BJ (cell line): ENCODE data around the gene SLK. TPM values are rescaled to one million over a fixed set of nuclear protein-coding genes. Genes with fewer than 3 reads are reported as not detected.

Experiments
- CTCF ChIA-PET: fragments of 350-600 bp; formaldehyde crosslinking; extraction: SDS; loops from one replicate; lab custom pipeline; 2021; ENCODE audit warnings: antibody characterized with exemption, inconsistent platforms; lab: Yijun Ruan, JAX
- POLR2A ChIA-PET: fragments of 300-600 bp; sonication (Branson Sonifier 250); formaldehyde crosslinking; extraction: SDS; loops from one replicate; lab custom pipeline; 2021; ENCODE audit warnings: antibody characterized with exemption; lab: Charles Lee
- DNase-seq: peaks from one replicate; pipeline ENCODE4 v3.0.0-alpha.2; 2011; ENCODE audit warnings: low read depth
- H3K27me3 ChIP-seq: 2 replicates; pipeline ENCODE4 v1.6.0; 2011; ENCODE audit warnings: low read length; ENCODE audit not compliant: control insufficient read depth, insufficient read depth
- H3K36me3 ChIP-seq: 2 replicates; pipeline ENCODE4 v1.5.1; 2011; ENCODE audit warnings: low read length; ENCODE audit not compliant: control insufficient read depth, insufficient read depth
- H3K4me3 ChIP-seq: 2 replicates; pipeline ENCODE4 v1.5.1; 2011; ENCODE audit warnings: low read depth, mild to moderate bottlenecking, control low read depth, low read length
- polyA plus RNA-seq: library from polyadenylated mRNA; depleted of rRNA; stranded (reverse); fragments of >200 nt; gene quantifications from 2 replicates; pipeline ENCODE4 v1.2.3, GENCODE V29; 2011
- TF ChIP-seq, protein P1 (sequence below): IDR thresholded peaks from 2 replicates; pipeline ENCODE4 v1.5.1; 2011; ENCODE audit warnings: low read depth, mild to moderate bottlenecking, control low read depth, inconsistent platforms, low read length, moderate library complexity; ENCODE audit not compliant: insufficient read depth

Gene SLK
- polyA plus RNA-seq, 1 experiment, result 3.5 TPM

DNA sequence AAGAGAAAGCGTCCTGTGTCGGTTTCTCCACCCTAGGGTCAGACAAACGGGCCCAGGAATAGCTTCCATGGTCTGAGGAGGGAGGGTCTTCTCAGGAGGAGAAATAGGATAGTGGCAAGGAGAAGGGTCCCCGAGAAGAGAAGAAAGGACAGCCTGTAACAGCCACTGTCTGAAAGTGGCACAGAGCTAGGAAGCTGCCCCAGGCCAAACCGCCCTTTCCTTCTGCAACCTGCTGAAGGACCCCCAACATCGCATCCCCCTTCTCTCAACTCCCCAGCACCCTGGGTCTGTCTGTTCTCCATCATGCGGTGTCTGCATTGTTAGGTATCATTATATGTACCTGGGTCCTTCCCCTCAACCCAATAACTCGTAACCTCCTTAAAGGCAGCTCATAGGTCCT is 71.6 kb downstream of the SLK start:
- no peaks in the 10 kb centered on the region for H3K36me3 ChIP-seq
- no peak for DNase-seq
- TF ChIP-seq, protein P1, sequence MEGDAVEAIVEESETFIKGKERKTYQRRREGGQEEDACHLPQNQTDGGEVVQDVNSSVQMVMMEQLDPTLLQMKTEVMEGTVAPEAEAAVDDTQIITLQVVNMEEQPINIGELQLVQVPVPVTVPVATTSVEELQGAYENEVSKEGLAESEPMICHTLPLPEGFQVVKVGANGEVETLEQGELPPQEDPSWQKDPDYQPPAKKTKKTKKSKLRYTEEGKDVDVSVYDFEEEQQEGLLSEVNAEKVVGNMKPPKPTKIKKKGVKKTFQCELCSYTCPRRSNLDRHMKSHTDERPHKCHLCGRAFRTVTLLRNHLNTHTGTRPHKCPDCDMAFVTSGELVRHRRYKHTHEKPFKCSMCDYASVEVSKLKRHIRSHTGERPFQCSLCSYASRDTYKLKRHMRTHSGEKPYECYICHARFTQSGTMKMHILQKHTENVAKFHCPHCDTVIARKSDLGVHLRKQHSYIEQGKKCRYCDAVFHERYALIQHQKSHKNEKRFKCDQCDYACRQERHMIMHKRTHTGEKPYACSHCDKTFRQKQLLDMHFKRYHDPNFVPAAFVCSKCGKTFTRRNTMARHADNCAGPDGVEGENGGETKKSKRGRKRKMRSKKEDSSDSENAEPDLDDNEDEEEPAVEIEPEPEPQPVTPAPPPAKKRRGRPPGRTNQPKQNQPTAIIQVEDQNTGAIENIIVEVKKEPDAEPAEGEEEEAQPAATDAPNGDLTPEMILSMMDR, result no peak
- no peak overlapping the region for H3K4me3 ChIP-seq
- no peaks in the 10 kb centered on the region for H3K27me3 ChIP-seq
- CTCF ChIA-PET, result no interaction called here
- POLR2A ChIA-PET, result no interaction called here

DNA sequence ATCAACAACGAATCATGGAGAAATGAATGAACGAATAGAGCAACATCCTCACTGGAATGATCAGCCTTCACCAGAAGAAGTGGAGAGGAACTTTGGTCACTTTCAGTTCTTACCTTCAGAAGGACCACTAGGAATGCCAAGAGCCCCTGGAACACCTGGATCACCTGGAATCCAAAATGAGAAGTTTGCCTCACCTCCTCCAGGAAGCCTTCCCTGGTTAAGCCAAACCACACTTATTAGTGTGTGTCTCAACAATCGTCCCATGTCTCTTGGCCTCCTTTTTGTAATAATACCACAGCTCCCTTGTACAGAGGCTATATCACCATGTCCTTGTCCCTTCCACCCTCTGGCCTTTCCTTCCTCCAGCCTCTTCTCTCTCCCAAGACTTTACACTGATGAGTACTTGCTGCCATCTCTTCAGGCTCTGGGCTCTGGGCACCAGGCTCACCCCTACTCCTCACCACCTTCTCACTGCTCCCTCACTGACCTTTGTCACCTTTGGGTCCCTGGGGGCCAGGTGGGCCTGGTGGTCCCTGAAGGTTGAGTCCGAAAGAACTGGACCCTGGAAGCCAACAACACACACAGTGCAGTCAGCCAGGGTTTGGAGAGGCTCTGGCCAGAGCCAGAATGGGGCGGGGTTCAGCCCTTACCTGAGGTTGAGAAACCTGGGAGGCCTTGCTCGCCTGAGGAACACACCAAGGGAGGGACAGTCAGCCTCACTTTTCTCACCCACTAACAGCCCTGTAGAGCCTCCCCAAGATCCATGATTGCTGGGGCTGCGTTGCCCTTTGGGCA is 72.2 kb downstream of the SLK start:
- TF ChIP-seq, protein P1, result no peak
- POLR2A ChIA-PET, result no interaction called here
- DNase-seq, result no peak
- Histone ChIP-seq H3K36me3 (no peaks in the 10 kb centered on the region), H3K27me3 (no peaks in the 10 kb centered on the region), H3K4me3 (no peak overlapping the region)
- CTCF ChIA-PET, result no interaction called here

DNA sequence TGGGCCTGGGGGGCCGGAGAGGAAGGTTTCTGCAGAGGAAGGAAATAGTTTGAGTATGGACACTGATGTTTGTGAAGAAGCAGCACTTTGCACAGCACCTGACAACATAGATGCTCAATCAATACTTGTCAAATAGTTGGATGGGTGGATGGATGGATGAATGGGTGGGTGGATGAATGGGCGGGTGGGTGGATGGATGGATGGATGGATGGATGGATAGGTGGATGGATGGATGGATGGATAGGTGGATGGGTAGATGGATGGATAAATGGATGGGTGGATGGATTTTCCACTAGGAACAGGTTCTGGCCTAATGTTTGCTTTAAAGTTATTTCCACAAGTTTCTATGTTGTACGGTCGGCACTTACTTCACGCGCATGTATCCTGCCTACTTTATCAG is 73.4 kb downstream of the SLK start:
- no peaks in the 10 kb centered on the region for H3K36me3 ChIP-seq
- CTCF ChIA-PET, result interaction anchor here (1.1 to 1.5 kb wide), 2 partner anchors 152 to 156 kb away, joined by 4 to 6 read pairs; no protein-coding TSS in a partner anchor
- POLR2A ChIA-PET, result no interaction called here
- H3K4me3 ChIP-seq, result no peak overlapping the region
- no peaks in the 10 kb centered on the region for H3K27me3 ChIP-seq
- TF ChIP-seq, protein P1, result no peak
- DNase-seq, result no peak

DNA sequence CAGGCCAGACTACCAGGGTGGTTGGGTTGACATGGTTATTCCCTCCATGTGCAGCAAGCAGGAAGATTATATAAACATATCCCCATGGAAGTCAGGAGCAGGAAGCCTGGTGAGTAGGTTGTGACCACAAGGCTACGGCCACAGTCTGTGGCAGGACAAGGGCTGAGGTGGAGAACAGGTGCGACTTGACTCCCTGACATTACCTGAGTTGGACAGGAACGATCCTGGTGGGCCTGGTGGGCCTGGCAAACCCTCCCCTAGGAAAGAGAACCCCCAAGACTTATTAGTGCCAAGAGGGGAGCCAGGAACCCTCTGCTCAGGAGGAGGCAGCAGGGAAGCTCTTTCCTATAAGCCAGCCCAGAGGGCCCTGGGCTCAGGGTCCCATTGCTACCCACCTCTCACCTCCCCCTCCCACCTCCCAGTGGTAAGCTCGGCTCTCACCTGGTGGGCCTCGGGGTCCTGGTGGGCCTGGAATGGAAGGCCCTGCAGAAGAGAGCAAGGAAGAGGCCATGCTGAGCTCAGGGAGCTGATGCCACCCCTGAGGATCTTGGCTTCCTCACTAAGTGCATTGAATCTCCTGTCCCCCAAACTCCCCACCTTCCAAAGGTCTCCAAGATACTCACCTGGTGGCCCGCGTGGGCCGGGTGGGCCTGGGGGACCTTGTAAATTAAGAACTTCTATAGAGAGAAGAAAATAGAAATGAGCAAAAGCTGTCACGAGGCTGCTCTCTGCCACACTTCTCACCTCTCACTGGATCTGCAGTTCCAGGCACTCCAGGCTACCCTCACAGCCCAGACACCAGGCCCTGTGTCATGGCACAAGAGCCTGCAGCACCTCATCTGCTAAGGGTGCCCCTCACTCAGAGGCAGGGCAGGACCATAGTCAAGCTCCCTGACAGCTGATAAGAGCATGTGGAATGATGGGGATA is 74.2 kb downstream of the SLK start:
- H3K4me3 ChIP-seq, result no peak overlapping the region
- POLR2A ChIA-PET, result no interaction called here
- CTCF ChIA-PET, result interaction anchor here (0.6 to 1.6 kb wide), 9 partner anchors 11 to 309 kb away, joined by 3 to 6 read pairs (median 4); partner anchors contain the start of gene SFR1
- TF ChIP-seq, protein P1, result no peak
- H3K27me3 ChIP-seq, result no peaks in the 10 kb centered on the region
- H3K36me3 ChIP-seq, result no peaks in the 10 kb centered on the region
- no peak for DNase-seq
